Uterus (tissue), 4 donors: ENCODE measurements around the gene BPIFB6. TPM values are rescaled to one million over a fixed set of nuclear protein-coding genes. Genes with fewer than 3 reads are reported as not detected.

ENCODE experiments used
- DNase-seq, 2 donors: peaks; one replicate each; pipeline ENCODE4 v3.0.0-alpha.2; 2019 to 2020
- H3K27ac ChIP-seq, 2 donors: fragments of 200-600 bp; sonication (generic); 1 replicate in 1 of 2; 2 replicates in 1 of 2; pipeline ENCODE4 v1.5.1; 2016 to 2018
- H3K27me3 ChIP-seq, 2 donors: fragments of 200-600 bp; sonication (generic); one replicate each; pipeline ENCODE4 v1.5.1; 2018 to 2019; ENCODE audit warnings: control low read depth in 1 of 2
- H3K36me3 ChIP-seq, 2 donors: fragments of 200-600 bp; sonication (generic); one replicate each; pipeline ENCODE4 v1.5.1; 2019; ENCODE audit warnings: control low read depth in 1 of 2
- H3K4me1 ChIP-seq, 2 donors: fragments of 200-600 bp; sonication (generic); one replicate each; pipeline ENCODE4 v1.5.1; 2018 to 2019; ENCODE audit warnings: control low read depth in 1 of 2
- H3K4me3 ChIP-seq, 2 donors: fragments of 200-600 bp; sonication (generic); 1 replicate in 1 of 2; 2 replicates in 1 of 2; pipeline ENCODE4 v1.5.1; 2018 to 2019; ENCODE audit warnings: mild to moderate bottlenecking in 1 of 2
- H3K9me3 ChIP-seq, 2 donors: fragments of 200-600 bp; sonication (generic); one replicate each; pipeline ENCODE4 v1.5.1; 2019; ENCODE audit warnings: control low read depth in 1 of 2
- CTCF ChIP-seq, 4 experiments: fragments of 200-600 bp in 2 of 4; fragments of 450-650 bp in 2 of 4; sonication (generic) in 2 of 4; IDR thresholded peaks; one replicate each; pipeline ENCODE4 v1.5.1; 2016 to 2019; ENCODE audit warnings: antibody characterized with exemption in 4 of 4, mild to moderate bottlenecking in 2 of 4, moderate library complexity in 1 of 4
- POLR2A ChIP-seq, 2 donors: fragments of 450-650 bp; IDR thresholded peaks; one replicate each; pipeline ENCODE4 v1.6.1; 2016; ENCODE audit warnings: antibody characterized with exemption in 2 of 2, mild to moderate bottlenecking in 1 of 2, moderate library complexity in 1 of 2
- intact Hi-C: fragments of 100-400 bp; cut with DNase I; formaldehyde crosslinking; loops from one replicate; pipeline ENCODE4 v1.15.1; 2023; ENCODE audit warnings: low total_unique reads
- total RNA-seq, 4 donors: library from RNA; depleted of rRNA in 3 of 4; stranded (reverse); fragments of >200 nt in 3 of 4; gene quantifications; one replicate each; pipeline versions ENCODE4 v1.1.0 to v1.2.4, GENCODE V29; 2014 to 2023
- donor health status: DM: yes; HTN: yes; CAD: no.

BPIFB6 gene
- total RNA-seq, 4 donors from 2014 or later: not detected

DNA sequence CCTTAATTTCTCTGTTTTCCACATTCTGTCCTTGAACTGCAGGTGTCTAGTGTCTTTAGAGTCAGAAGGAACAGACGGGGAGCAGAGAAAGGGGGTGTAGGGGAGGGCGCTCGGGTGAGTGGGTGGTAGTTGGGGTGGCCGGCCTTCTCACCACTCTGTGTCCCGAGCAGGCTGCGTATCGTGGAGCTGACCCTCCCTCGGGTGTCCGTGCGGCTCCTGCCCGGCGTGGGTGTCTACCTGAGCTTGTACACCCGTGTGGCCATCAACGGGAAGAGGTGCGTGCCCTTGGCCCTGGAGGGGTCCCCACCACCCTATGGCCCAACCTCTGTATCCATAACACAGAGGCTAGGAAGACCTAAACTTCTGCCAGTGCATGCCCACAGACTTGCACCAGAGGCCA, 53.3 kb downstream of the BPIFB6 start:
- TF ChIP-seq POLR2A (IDR thresholded peaks at IDR 0.05) (no peak), CTCF (IDR thresholded peaks at IDR 0.05) (no peak)
- no peak for DNase-seq
- Histone ChIP-seq H3K4me1 (no peaks in the 10 kb centered on the region), H3K27me3 (no peaks in the 10 kb centered on the region), H3K4me3 (no peak overlapping the region), H3K36me3 (no peaks in the 10 kb centered on the region), H3K9me3 (no peaks in the 10 kb centered on the region), H3K27ac (no peak overlapping the region)
- intact Hi-C loops: no loop called here

GRCh38 chr20:33086052-33086722, 54.7 kb downstream of the BPIFB6 start:
- Histone ChIP-seq H3K4me3 (no peak overlapping the region), H3K36me3 (no peaks in the 10 kb centered on the region), H3K27ac (no peak overlapping the region), H3K9me3 (no peaks in the 10 kb centered on the region), H3K27me3 (no peaks in the 10 kb centered on the region), H3K4me1 (no peaks in the 10 kb centered on the region)
- intact Hi-C loops: no loop called here
- DNase-seq: no peak
- no peak for TF ChIP-seq POLR2A (IDR thresholded peaks at IDR 0.05)
- TF ChIP-seq CTCF (IDR thresholded peaks at IDR 0.05): no peak

DNA sequence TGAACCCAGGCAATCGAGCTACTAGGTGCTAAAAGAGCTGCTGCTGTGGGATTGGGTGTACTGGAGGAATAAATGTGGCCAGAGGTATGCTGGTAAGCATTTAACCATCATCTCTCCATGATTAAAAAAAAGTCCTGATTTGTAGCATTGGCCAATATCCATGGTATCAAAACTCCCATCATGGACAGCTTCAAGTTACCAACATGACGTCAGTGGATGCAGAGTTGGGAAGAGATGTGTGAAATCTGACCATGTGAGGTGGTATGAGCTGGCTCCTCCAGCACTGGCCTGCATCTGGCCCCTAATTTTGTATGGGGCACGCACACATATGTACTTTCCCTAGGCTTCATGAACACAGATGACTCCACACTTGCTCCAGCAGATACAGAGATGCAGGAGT, 59.7 kb downstream of the BPIFB6 start:
- intact Hi-C loops: no loop called here
- TF ChIP-seq CTCF (IDR thresholded peaks at IDR 0.05): no peak
- TF ChIP-seq POLR2A (IDR thresholded peaks at IDR 0.05): no peak

GRCh38 chr20:33091693-33092092, 60.2 kb downstream of the BPIFB6 start:
- Histone ChIP-seq H3K36me3 (no peaks in the 10 kb centered on the region), H3K27me3 (no peaks in the 10 kb centered on the region), H3K9me3 (no peaks in the 10 kb centered on the region), H3K27ac (no peak overlapping the region), H3K4me1 (no peaks in the 10 kb centered on the region), H3K4me3 (no peak overlapping the region)
- TF ChIP-seq CTCF (IDR thresholded peaks at IDR 0.05): no peak
- no peak for TF ChIP-seq POLR2A (IDR thresholded peaks at IDR 0.05)
- intact Hi-C loops: no loop called here
- DNase-seq: no peak

More for the DNA sequence above, 59.7 kb downstream of the BPIFB6 start:
- Histone ChIP-seq H3K27ac (no peak overlapping the region), H3K36me3 (no peaks in the 10 kb centered on the region), H3K9me3 (no peaks in the 10 kb centered on the region), H3K4me1 (no peaks in the 10 kb centered on the region), H3K4me3 (no peak overlapping the region), H3K27me3 (no peaks in the 10 kb centered on the region)
- DNase-seq: no peak

GRCh38 chr20:33092361-33092760, 60.9 kb downstream of the BPIFB6 start:
- no peaks in the 10 kb centered on the region for H3K9me3 ChIP-seq
- intact Hi-C loops: no loop called here
- H3K4me3 ChIP-seq: no peak overlapping the region
- H3K27me3 ChIP-seq: no peaks in the 10 kb centered on the region
- no peaks in the 10 kb centered on the region for H3K36me3 ChIP-seq
- no peak for TF ChIP-seq CTCF (IDR thresholded peaks at IDR 0.05)
- no peak for TF ChIP-seq POLR2A (IDR thresholded peaks at IDR 0.05)
- DNase-seq: no peak
- H3K4me1 ChIP-seq: no peaks in the 10 kb centered on the region
- no peak overlapping the region for H3K27ac ChIP-seq
